ENCODE results near the gene ENPP1.

Gene ENPP1

DNA sequence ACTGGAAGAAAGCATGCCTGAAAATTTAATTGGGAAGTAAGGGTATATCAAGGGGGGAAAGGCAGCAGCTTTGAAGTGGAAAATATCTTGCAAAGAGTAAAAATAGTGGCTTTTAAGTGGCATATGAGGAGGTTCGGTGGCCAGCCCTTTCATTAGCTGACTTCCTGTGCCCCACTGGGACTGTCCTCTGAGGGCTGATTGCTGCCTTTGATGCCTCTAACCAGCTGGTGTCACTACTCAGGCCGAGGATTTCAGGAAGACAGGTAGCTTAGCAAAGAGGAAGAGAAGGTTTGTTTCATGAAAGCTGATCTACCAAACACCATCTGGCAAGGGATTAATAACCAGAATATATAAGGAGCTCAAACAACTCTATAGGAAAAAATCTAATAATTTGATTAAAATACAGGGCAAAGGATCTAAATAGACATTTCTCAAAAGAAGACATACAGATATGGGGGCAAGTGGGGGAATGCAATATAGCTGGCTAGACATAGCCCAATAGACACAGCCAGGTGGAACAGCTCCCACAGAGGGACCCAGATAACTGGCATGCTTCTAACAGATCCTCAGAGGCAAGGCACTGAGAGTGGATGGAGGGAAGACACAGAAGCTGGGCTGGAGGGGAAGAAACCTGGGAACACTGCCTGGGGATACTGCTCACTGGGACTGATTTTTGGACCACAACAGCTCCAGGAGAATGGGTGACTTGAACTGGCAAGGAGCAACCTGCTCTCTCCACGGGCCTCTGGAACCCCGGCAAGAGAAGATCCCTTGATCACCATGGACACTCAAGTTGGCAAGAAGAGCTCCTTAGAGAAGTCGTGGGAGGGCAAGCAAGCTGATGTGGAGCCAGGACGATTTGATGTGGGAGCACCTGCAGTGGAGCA lies 110.2 kb downstream of the ENPP1 start:
- H3K9ac ChIP-seq (ENCODE audit: low read length): no peak overlapping the region
- H3K79me2 ChIP-seq (ENCODE audit: insufficient read depth, low read length): no peaks in the 10 kb centered on the region
- no peak overlapping the region for H3K27ac ChIP-seq (ENCODE audit: low read depth, low read length)
- H3K9me3 ChIP-seq (ENCODE audit: insufficient read depth, low read length): no peaks in the 10 kb centered on the region
- no peak overlapping the region for H3K4me2 ChIP-seq (ENCODE audit: low read depth, low read length, poor library complexity, severe bottlenecking)
- no peak overlapping the region for H2AFZ ChIP-seq (ENCODE audit: low read depth, low read length, severe bottlenecking)
- H3K9me2 ChIP-seq (replicated peaks; ENCODE audit: insufficient read depth, low read length): no peaks in the 10 kb centered on the region
- no peaks in the 10 kb centered on the region for H4K20me1 ChIP-seq (ENCODE audit: low read depth, low read length)
- TF ChIP-seq EZH2phosphoT487 (conservative IDR thresholded peaks at IDR 0.05; ENCODE audit: low read length): no peak
- H3F3A ChIP-seq (ENCODE audit: insufficient read depth): no peaks in the 10 kb centered on the region
- H3K36me3 ChIP-seq (ENCODE audit: low read length): no peaks in the 10 kb centered on the region
- H3K4me3 ChIP-seq (ENCODE audit: insufficient read depth, low read length, poor library complexity, severe bottlenecking): no peak overlapping the region
- no peaks in the 10 kb centered on the region for H3K27me3 ChIP-seq (ENCODE audit: low read length)

- Histone ChIP-seq H3K9me2 (replicated peaks; ENCODE audit: insufficient read depth, low read length) (no peaks in the 10 kb centered on the region), H3K4me3 (ENCODE audit: insufficient read depth, low read length, poor library complexity, severe bottlenecking) (no peak overlapping the region), H3F3A (ENCODE audit: insufficient read depth) (no peaks in the 10 kb centered on the region), H2AFZ (ENCODE audit: low read depth, low read length, severe bottlenecking) (no peak overlapping the region), H3K79me2 (ENCODE audit: insufficient read depth, low read length) (no peaks in the 10 kb centered on the region), H3K27ac (ENCODE audit: low read depth, low read length) (no peak overlapping the region), H3K4me2 (ENCODE audit: low read depth, low read length, poor library complexity, severe bottlenecking) (no peak overlapping the region), H3K36me3 (ENCODE audit: low read length) (no peaks in the 10 kb centered on the region), H3K9me3 (ENCODE audit: insufficient read depth, low read length) (peaks cover 3% of the 10 kb centered on the region; the same call in 1 of the 2 replicates), H3K9ac (ENCODE audit: low read length) (no peak overlapping the region), H3K27me3 (ENCODE audit: low read length) (no peaks in the 10 kb centered on the region), H4K20me1 (ENCODE audit: low read depth, low read length) (no peaks in the 10 kb centered on the region)
- TF ChIP-seq EZH2phosphoT487 (conservative IDR thresholded peaks at IDR 0.05; ENCODE audit: low read length): no peak
- no peak for TF ChIP-seq CTCF (IDR thresholded peaks at IDR 0.05; ENCODE audit: insufficient read depth, low read length, poor library complexity, severe bottlenecking)
Measured at GRCh38 chr6:131918650-131919355, 111.0 kb downstream of the ENPP1 start.

- no peak overlapping the region for H3K4me2 ChIP-seq (ENCODE audit: low read depth, low read length, poor library complexity, severe bottlenecking)
- no peak overlapping the region for H3K27ac ChIP-seq (ENCODE audit: low read depth, low read length)
- H3K9me2 ChIP-seq (replicated peaks; ENCODE audit: insufficient read depth, low read length): no peaks in the 10 kb centered on the region
- H3K36me3 ChIP-seq (ENCODE audit: low read length): no peaks in the 10 kb centered on the region
- no peak overlapping the region for H3K4me3 ChIP-seq (ENCODE audit: insufficient read depth, low read length, poor library complexity, severe bottlenecking)
- no peak overlapping the region for H3K9ac ChIP-seq (ENCODE audit: low read length)
- H3F3A ChIP-seq (ENCODE audit: insufficient read depth): no peaks in the 10 kb centered on the region
- no peaks in the 10 kb centered on the region for H3K27me3 ChIP-seq (ENCODE audit: low read length)
- H3K9me3 ChIP-seq (ENCODE audit: insufficient read depth, low read length): peaks cover 4% of the 10 kb centered on the region; the same call in 1 of the 2 replicates
- no peak overlapping the region for H2AFZ ChIP-seq (ENCODE audit: low read depth, low read length, severe bottlenecking)
- TF ChIP-seq CTCF (IDR thresholded peaks at IDR 0.05; ENCODE audit: insufficient read depth, low read length, poor library complexity, severe bottlenecking) (no peak), EZH2phosphoT487 (conservative IDR thresholded peaks at IDR 0.05; ENCODE audit: low read length) (no peak)
- H4K20me1 ChIP-seq (ENCODE audit: low read depth, low read length): no peaks in the 10 kb centered on the region
- no peaks in the 10 kb centered on the region for H3K79me2 ChIP-seq (ENCODE audit: insufficient read depth, low read length)
Measured at GRCh38 chr6:131920656-131921055, 112.8 kb downstream of the ENPP1 start.
